Astrocyte (in vitro differentiated cells and primary cell): ENCODE data around the gene LTC4S. TPM values are rescaled to one million over a fixed set of nuclear protein-coding genes. Genes with fewer than 3 reads are reported as not detected.
"Not testable (repeated sequence)": the region's sequence is repeated elsewhere in the genome, so short reads cannot be mapped to it uniquely, and the experiment has no call there.

Source experiments
- DNase-seq: peaks from one replicate; pipeline ENCODE4 v3.0.0-alpha.2; 2010; ENCODE audit warnings: low read depth
- FAIRE-seq: peaks from 2 replicates; lab custom pipeline; 2011; peaks lifted over from hg19 to GRCh38; lab: Jason Lieb, UNC
- H2AFZ ChIP-seq: 2 replicates; pipeline ENCODE4 v1.6.0; 2012; ENCODE audit warnings: low read depth, low read length, inconsistent platforms
- H3K27ac ChIP-seq: 2 replicates; pipeline ENCODE4 v1.5.1; 2011; ENCODE audit warnings: low read depth, low read length, inconsistent platforms
- H3K27me3 ChIP-seq: 2 replicates; pipeline ENCODE4 v1.6.0; 2011; ENCODE audit warnings: low read length, inconsistent platforms; ENCODE audit not compliant: insufficient read depth
- H3K36me3 ChIP-seq: 2 replicates; pipeline ENCODE4 v1.5.1; 2011; ENCODE audit warnings: low read length, inconsistent platforms; ENCODE audit not compliant: insufficient read depth
- H3K4me1 ChIP-seq: 2 replicates; pipeline ENCODE4 v1.5.1; 2011; ENCODE audit warnings: low read length, inconsistent platforms; ENCODE audit not compliant: insufficient read depth
- H3K4me2 ChIP-seq: 2 replicates; pipeline ENCODE4 v1.6.0; 2012; ENCODE audit warnings: low read length, inconsistent platforms
- H3K4me3 ChIP-seq: 2 replicates; pipeline ENCODE4 v1.5.1; 2011; ENCODE audit warnings: low read depth, mild to moderate bottlenecking, low read length, inconsistent platforms; ENCODE audit not compliant: insufficient read depth
- H3K79me2 ChIP-seq: 2 replicates; pipeline ENCODE4 v1.6.0; 2012; ENCODE audit warnings: mild to moderate bottlenecking, low read length, inconsistent platforms; ENCODE audit not compliant: insufficient read depth
- H3K9ac ChIP-seq: 2 replicates; pipeline ENCODE4 v1.6.0; 2012; ENCODE audit warnings: mild to moderate bottlenecking, low read length, inconsistent platforms
- H3K9me3 ChIP-seq: 2 replicates; pipeline ENCODE4 v1.5.1; 2012; ENCODE audit warnings: low read depth, mild to moderate bottlenecking, low read length, inconsistent platforms; ENCODE audit not compliant: insufficient read depth
- H4K20me1 ChIP-seq: 2 replicates; pipeline ENCODE4 v1.6.0; 2012; ENCODE audit warnings: low read length, inconsistent platforms; ENCODE audit not compliant: insufficient read depth
- H3K27ac Mint-ChIP-seq: one replicate; pipeline ENCODE4 v1.8.0; 2021; ENCODE audit warnings: mild to moderate bottlenecking, mixed read lengths; ENCODE audit not compliant: unreplicated experiment
- H3K27me3 Mint-ChIP-seq: one replicate; pipeline ENCODE4 v1.8.0; 2021; ENCODE audit warnings: low read depth, mixed read lengths; ENCODE audit not compliant: unreplicated experiment
- H3K36me3 Mint-ChIP-seq: one replicate; pipeline ENCODE4 v1.8.0; 2021; ENCODE audit warnings: low read depth, mixed read lengths; ENCODE audit not compliant: unreplicated experiment
- H3K4me1 Mint-ChIP-seq: one replicate; pipeline ENCODE4 v1.8.0; 2021; ENCODE audit warnings: low read depth, mixed read lengths; ENCODE audit not compliant: unreplicated experiment
- H3K4me3 Mint-ChIP-seq: one replicate; pipeline ENCODE4 v1.8.0; 2021; ENCODE audit warnings: mild to moderate bottlenecking, moderate library complexity, mixed read lengths; ENCODE audit not compliant: unreplicated experiment
- H3K9me3 Mint-ChIP-seq: one replicate; pipeline ENCODE4 v1.8.0; 2021; ENCODE audit warnings: mild to moderate bottlenecking, mixed read lengths; ENCODE audit not compliant: unreplicated experiment
- EZH2 ChIP-seq: IDR thresholded peaks from 2 replicates; pipeline ENCODE4 v1.6.1; 2012; ENCODE audit warnings: mild to moderate bottlenecking, low read length, inconsistent platforms; ENCODE audit not compliant: insufficient read depth
- total RNA-seq: library from RNA; stranded (reverse); gene quantifications from 2 replicates; pipeline ENCODE4 v1.2.1, GENCODE V29; 2021
- TF ChIP-seq, protein P1 (sequence below): IDR thresholded peaks from 2 replicates; pipeline ENCODE4 v1.5.1; 2011; ENCODE audit warnings: low read depth, mild to moderate bottlenecking, inconsistent platforms, low read length, moderate library complexity; ENCODE audit not compliant: insufficient read depth

Gene LTC4S
- total RNA-seq, 1 donor from 2014 or later = 1.3 TPM

DNA sequence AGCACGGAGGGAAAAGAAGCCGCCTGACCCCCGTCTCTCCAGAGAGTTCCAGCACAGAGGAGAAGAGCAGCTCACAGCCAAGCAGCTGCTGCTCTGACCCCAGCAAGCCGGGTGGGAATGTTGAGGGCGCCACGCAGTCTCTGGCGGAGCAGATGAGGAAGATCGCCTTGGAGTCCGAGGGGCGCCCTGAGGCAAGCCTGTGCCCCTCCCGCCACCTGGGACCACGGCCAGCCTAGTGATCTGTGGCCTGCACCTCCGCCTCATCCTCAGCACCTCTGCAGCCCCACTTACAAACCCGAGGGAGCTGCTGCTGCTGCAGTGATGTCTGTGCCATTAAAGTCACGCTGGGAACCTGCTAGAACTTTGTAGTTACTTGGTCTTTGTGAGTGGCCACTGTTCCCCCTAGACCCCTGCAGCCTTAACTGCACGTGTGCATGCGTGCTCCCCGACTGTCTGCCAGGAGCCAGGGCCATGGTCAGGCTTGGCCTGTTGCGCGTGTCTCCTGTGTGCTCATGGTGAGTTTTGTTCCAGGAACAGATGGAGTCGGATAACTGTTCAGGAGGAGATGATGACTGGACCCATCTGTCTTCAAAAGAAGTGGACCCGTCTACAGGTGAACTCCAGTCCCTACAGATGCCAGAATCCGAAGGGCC lies 39.4 kb downstream of the LTC4S start:
- Mint-ChIP-seq H3K9me3 (peaks cover 2% of the 10 kb centered on the region), H3K36me3 (peaks cover 41% of the 10 kb centered on the region), H3K27me3 (no peaks in the 10 kb centered on the region), H3K4me1 (peaks cover 22% of the 10 kb centered on the region), H3K4me3 (no peak overlapping the region), H3K27ac (no peak overlapping the region)
- H2AFZ ChIP-seq = no peak overlapping the region
- H3K4me2 ChIP-seq = no peak overlapping the region
- H3K9ac ChIP-seq = no peak overlapping the region
- FAIRE-seq (no peak), DNase-seq (no peak)
- H3K79me2 ChIP-seq = peaks cover 17% of the 10 kb centered on the region
- no peaks in the 10 kb centered on the region for H3K9me3 ChIP-seq
- TF ChIP-seq, protein P1, sequence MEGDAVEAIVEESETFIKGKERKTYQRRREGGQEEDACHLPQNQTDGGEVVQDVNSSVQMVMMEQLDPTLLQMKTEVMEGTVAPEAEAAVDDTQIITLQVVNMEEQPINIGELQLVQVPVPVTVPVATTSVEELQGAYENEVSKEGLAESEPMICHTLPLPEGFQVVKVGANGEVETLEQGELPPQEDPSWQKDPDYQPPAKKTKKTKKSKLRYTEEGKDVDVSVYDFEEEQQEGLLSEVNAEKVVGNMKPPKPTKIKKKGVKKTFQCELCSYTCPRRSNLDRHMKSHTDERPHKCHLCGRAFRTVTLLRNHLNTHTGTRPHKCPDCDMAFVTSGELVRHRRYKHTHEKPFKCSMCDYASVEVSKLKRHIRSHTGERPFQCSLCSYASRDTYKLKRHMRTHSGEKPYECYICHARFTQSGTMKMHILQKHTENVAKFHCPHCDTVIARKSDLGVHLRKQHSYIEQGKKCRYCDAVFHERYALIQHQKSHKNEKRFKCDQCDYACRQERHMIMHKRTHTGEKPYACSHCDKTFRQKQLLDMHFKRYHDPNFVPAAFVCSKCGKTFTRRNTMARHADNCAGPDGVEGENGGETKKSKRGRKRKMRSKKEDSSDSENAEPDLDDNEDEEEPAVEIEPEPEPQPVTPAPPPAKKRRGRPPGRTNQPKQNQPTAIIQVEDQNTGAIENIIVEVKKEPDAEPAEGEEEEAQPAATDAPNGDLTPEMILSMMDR = no peak
- no peak for TF ChIP-seq EZH2
- H3K36me3 ChIP-seq = peaks cover 60% of the 10 kb centered on the region
- no peak overlapping the region for H3K27ac ChIP-seq
- H3K27me3 ChIP-seq = no peaks in the 10 kb centered on the region
- no peak overlapping the region for H3K4me3 ChIP-seq
- no peaks in the 10 kb centered on the region for H3K4me1 ChIP-seq
- peaks cover 79% of the 10 kb centered on the region for H4K20me1 ChIP-seq

DNA sequence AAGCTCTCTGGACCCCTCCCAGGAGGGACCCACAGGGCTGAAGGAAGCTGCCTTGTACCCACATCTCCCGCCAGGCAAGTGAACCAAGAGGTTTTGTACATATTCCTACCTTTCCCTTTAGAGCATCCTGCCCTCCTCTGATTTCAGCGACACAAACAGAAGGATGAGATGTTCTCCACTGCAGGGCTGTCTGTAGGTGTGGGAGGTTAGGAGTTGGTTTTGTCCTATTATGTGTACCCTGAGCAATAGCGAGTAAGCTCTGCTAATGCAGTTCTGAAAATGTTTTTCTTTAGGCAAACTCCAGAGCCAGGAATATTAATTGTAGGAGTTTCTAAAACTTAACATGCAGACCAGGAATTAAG lies 39.9 kb downstream of the LTC4S start:
- H3K36me3 ChIP-seq = peaks cover 57% of the 10 kb centered on the region
- no peak for DNase-seq
- no peak overlapping the region for H3K4me2 ChIP-seq
- H3K4me3 ChIP-seq = no peak overlapping the region
- TF ChIP-seq EZH2 = no peak
- TF ChIP-seq, protein P1 = no peak
- H2AFZ ChIP-seq = no peak overlapping the region
- Mint-ChIP-seq H3K27me3 (no peaks in the 10 kb centered on the region), H3K27ac (no peak overlapping the region), H3K4me1 (peaks cover 22% of the 10 kb centered on the region), H3K9me3 (peaks cover 1% of the 10 kb centered on the region), H3K36me3 (peaks cover 41% of the 10 kb centered on the region), H3K4me3 (no peak overlapping the region)
- no peak overlapping the region for H3K9ac ChIP-seq
- H3K9me3 ChIP-seq = no peaks in the 10 kb centered on the region
- no peaks in the 10 kb centered on the region for H3K27me3 ChIP-seq
- no peaks in the 10 kb centered on the region for H3K4me1 ChIP-seq
- H3K79me2 ChIP-seq = peaks cover 15% of the 10 kb centered on the region
- no peak overlapping the region for H3K27ac ChIP-seq
- FAIRE-seq = no peak
- peaks cover 74% of the 10 kb centered on the region for H4K20me1 ChIP-seq

DNA sequence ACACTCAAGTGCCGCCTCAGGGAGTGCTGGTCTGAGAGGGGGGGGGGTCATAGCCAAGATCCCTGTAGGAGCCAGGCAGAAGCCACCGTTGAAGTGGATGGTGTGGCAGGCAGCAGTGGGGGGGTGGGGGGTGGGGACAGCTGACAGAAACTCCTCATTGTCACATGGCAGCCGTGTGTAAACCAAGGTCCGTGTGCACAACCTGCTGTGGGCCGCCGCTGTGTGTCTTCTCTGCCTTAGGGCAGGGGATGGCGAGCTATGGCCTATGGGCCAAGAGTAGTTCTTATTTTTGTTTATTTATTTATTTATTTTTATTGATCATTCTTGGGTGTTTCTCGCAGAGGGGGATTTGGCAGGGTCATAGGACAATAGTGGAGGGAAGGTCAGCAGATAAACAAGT lies 40.3 kb downstream of the LTC4S start:
- no peak overlapping the region for H3K27ac Mint-ChIP-seq
- H3K4me3 Mint-ChIP-seq = no peak overlapping the region
- H3K4me1 Mint-ChIP-seq = peaks cover 22% of the 10 kb centered on the region
- no peaks in the 10 kb centered on the region for H3K9me3 Mint-ChIP-seq
- no peaks in the 10 kb centered on the region for H3K9me3 ChIP-seq
- FAIRE-seq (no peak), DNase-seq (no peak)
- H3K79me2 ChIP-seq = peaks cover 11% of the 10 kb centered on the region
- TF ChIP-seq, protein P1 = no peak
- TF ChIP-seq EZH2 = no peak
- H3K9ac ChIP-seq = no peak overlapping the region
- no peak overlapping the region for H3K4me3 ChIP-seq
- H3K4me1 ChIP-seq = no peaks in the 10 kb centered on the region
- peaks cover 70% of the 10 kb centered on the region for H4K20me1 ChIP-seq
- no peak overlapping the region for H3K27ac ChIP-seq
- H3K36me3 ChIP-seq = peaks cover 53% of the 10 kb centered on the region
- no peaks in the 10 kb centered on the region for H3K27me3 ChIP-seq
- H3K27me3 Mint-ChIP-seq = no peaks in the 10 kb centered on the region
- peaks cover 41% of the 10 kb centered on the region for H3K36me3 Mint-ChIP-seq
- H3K4me2 ChIP-seq = no peak overlapping the region
- H2AFZ ChIP-seq = no peak overlapping the region

GRCh38 chr5:179834871-179835270 lies 41.1 kb downstream of the LTC4S start:
- not testable (repeated sequence) for H3K9me3 Mint-ChIP-seq, H3K4me3 ChIP-seq, H3K27me3 Mint-ChIP-seq, H3K9me3 ChIP-seq, H3K79me2 ChIP-seq, FAIRE-seq, H3K27me3 ChIP-seq, H3K27ac Mint-ChIP-seq, H3K4me2 ChIP-seq, H3K9ac ChIP-seq, H3K27ac ChIP-seq, H3K4me1 ChIP-seq, H3K4me3 Mint-ChIP-seq, DNase-seq, H2AFZ ChIP-seq
- Histone ChIP-seq H4K20me1 (peaks cover 62% of the 10 kb centered on the region), H3K36me3 (peaks cover 45% of the 10 kb centered on the region)
- H3K4me1 Mint-ChIP-seq = peaks cover 21% of the 10 kb centered on the region
- peaks cover 39% of the 10 kb centered on the region for H3K36me3 Mint-ChIP-seq
